KMS-11 (cell line): Measurements from ENCODE around the gene IGF2R.
"Not testable (repeated sequence)": the region's sequence is repeated elsewhere in the genome, so short reads cannot be mapped to it uniquely, and the experiment has no call there.

Experiments used
- H2AFZ ChIP-seq: fragments of 200-600 bp; sonication (generic); 2 replicates; pipeline ENCODE4 v1.6.1; 2016; ENCODE audit warnings: antibody characterized with exemption, mixed run types, low read depth
- H3K27ac ChIP-seq: fragments of 200-600 bp; sonication (generic); 2 replicates; pipeline ENCODE4 v1.6.1; 2016; ENCODE audit warnings: mild to moderate bottlenecking, mixed run types
- H3K27me3 ChIP-seq: fragments of 200-600 bp; sonication (generic); 2 replicates; pipeline ENCODE4 v1.6.1; 2017; ENCODE audit warnings: mild to moderate bottlenecking, low read depth, mixed run types, moderate library complexity; ENCODE audit not compliant: insufficient read depth
- H3K36me3 ChIP-seq: fragments of 200-600 bp; sonication (generic); 2 replicates; pipeline ENCODE4 v1.6.1; 2017; ENCODE audit warnings: mild to moderate bottlenecking, mixed run types; ENCODE audit not compliant: insufficient read depth
- H3K4me1 ChIP-seq: fragments of 200-600 bp; sonication (generic); 2 replicates; pipeline ENCODE4 v1.6.1; 2016; ENCODE audit warnings: mild to moderate bottlenecking, low read depth, mixed run types; ENCODE audit not compliant: poor library complexity, severe bottlenecking
- H3K4me2 ChIP-seq: fragments of 200-600 bp; sonication (generic); 2 replicates; pipeline ENCODE4 v1.7.0; 2016; ENCODE audit warnings: mild to moderate bottlenecking, mixed run types
- H3K4me3 ChIP-seq: fragments of 200-600 bp; sonication (generic); IDR thresholded peaks from 2 replicates; pipeline ENCODE4 v1.6.1; 2017; ENCODE audit warnings: low read depth, low read length, mixed read lengths; ENCODE audit not compliant: insufficient read depth
- H3K79me2 ChIP-seq: fragments of 200-600 bp; sonication (generic); 2 replicates; pipeline ENCODE4 v1.6.1; 2016; ENCODE audit warnings: low read depth, mixed run types; ENCODE audit not compliant: insufficient read depth
- H3K9ac ChIP-seq: fragments of 200-600 bp; sonication (generic); 2 replicates; pipeline ENCODE4 v1.6.1; 2016; ENCODE audit warnings: mild to moderate bottlenecking, mixed run types
- H4K20me1 ChIP-seq: fragments of 200-600 bp; sonication (generic); 2 replicates; pipeline ENCODE4 v1.6.1; 2016; ENCODE audit warnings: mild to moderate bottlenecking, mixed run types; ENCODE audit not compliant: insufficient read depth
- CTCF ChIP-seq: fragments of 200-600 bp; sonication (generic); conservative IDR thresholded peaks from 2 replicates; pipeline ENCODE4 v1.6.1; 2017; ENCODE audit warnings: low read depth, mild to moderate bottlenecking, antibody characterized with exemption, low read length, moderate library complexity, mixed read lengths

IGF2R gene

DNA sequence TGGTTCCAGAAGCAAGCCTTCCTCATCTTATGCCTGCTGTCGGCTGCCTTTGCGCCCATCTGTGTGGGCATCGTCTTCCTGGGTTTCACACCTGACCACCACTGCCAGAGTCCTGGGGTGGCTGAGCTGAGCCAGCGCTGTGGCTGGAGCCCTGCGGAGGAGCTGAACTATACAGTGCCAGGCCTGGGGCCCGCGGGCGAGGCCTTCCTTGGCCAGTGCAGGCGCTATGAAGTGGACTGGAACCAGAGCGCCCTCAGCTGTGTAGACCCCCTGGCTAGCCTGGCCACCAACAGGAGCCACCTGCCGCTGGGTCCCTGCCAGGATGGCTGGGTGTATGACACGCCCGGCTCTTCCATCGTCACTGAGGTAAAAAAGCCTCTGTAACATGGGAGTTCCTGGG, 153.1 kb downstream of the IGF2R start:
- Histone ChIP-seq H3K79me2 (no peaks in the 10 kb centered on the region), H3K4me1 (no peaks in the 10 kb centered on the region), H3K9ac (no peak overlapping the region), H4K20me1 (no peaks in the 10 kb centered on the region), H2AFZ (no peak overlapping the region), H3K36me3 (no peaks in the 10 kb centered on the region), H3K4me2 (no peak overlapping the region), H3K27ac (no peak overlapping the region), H3K27me3 (no peaks in the 10 kb centered on the region), H3K4me3 (no peak overlapping the region)
- no peak for TF ChIP-seq CTCF

DNA sequence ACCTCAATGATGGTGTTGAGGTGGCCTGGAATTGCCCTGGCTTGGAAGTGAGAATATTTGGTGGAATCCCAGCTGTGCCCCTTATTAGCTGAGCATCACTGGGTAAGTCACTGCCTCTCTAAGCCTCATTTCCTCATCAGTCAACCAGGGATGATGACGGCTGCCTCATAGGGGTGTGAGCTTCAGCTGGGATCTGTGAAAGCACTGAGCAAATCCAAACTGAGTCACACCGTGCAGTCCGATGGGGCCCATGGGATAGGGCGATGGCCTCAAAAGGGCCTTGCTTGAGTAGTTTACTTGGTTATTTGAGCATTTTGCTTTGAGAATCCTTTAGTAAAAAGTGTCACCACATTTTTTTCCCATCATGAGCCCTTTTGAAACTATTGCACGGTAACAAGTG, 153.9 kb downstream of the IGF2R start:
- no peaks in the 10 kb centered on the region for H3K4me1 ChIP-seq
- no peak overlapping the region for H3K9ac ChIP-seq
- no peak for TF ChIP-seq CTCF
- no peak overlapping the region for H3K4me3 ChIP-seq
- no peak overlapping the region for H2AFZ ChIP-seq
- no peaks in the 10 kb centered on the region for H3K79me2 ChIP-seq
- H3K4me2 ChIP-seq, result no peak overlapping the region
- no peaks in the 10 kb centered on the region for H3K36me3 ChIP-seq
- H3K27me3 ChIP-seq, result no peaks in the 10 kb centered on the region
- no peak overlapping the region for H3K27ac ChIP-seq
- H4K20me1 ChIP-seq, result no peaks in the 10 kb centered on the region

DNA sequence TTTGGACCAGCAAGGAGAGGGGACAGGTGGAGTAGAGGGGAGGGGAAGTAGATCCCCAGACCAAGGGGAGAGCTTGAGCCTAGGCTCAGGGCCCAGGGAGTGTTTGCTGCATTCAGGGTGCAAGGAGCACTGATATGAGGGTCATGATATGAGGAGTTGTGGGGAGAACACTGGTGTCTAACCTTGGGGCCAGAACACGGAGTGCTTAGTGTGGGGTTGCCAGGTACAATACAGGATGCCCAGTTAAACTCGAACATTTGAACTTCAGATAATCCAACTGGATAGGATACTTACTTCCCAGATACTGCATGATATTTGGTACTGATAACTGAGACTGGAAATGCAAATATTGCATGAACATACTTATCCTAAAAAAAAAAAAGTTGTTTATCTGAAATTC, 155.1 kb downstream of the IGF2R start:
- no peaks in the 10 kb centered on the region for H4K20me1 ChIP-seq
- no peaks in the 10 kb centered on the region for H3K79me2 ChIP-seq
- H3K27me3 ChIP-seq, result no peaks in the 10 kb centered on the region
- H3K9ac ChIP-seq, result no peak overlapping the region
- no peak overlapping the region for H2AFZ ChIP-seq
- no peak overlapping the region for H3K27ac ChIP-seq
- no peaks in the 10 kb centered on the region for H3K36me3 ChIP-seq
- no peak overlapping the region for H3K4me3 ChIP-seq
- H3K4me1 ChIP-seq, result no peaks in the 10 kb centered on the region
- H3K4me2 ChIP-seq, result no peak overlapping the region
- TF ChIP-seq CTCF, result no peak

DNA sequence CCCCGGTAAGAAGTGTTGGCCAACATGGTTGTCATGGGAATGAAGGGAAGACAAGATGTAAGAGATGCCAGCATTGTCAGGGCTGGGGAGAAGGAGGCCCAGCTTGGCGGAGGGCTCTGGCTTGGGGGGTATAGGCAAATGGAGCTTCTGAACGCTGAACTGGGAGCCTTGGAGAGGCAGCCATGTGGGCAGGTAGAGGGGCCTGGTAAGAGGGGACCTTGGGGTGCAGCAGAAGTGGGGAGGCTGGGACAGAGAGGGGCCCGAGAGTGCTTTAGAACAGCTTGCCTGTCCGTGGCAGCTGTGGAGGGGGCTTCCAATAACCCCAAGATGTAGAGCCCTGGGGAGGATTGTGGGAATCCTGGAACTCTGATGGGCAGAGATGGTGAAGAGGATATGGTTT, 155.7 kb downstream of the IGF2R start:
- no peaks in the 10 kb centered on the region for H3K4me1 ChIP-seq
- no peak overlapping the region for H3K4me3 ChIP-seq

DNA sequence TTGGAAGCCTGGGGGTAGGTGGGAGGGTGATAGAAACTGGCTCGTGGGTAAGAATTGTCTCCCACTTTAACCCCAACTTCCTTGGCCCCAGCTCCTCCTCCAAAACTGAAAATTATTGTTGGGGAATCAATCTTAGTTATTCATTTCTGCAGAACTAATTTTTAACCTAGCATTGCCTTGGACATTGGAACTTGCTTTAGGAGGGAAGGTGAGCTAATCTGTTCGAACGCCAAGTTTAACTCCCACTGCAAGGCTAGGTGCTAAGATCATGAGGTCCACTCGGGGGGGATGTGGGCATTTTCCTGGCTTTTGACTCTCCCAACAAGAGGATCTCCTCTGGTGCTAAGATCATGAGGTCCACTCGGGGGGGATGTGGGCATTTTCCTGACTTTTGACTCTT, 156.2 kb downstream of the IGF2R start:
- H3K27ac ChIP-seq, H3K4me1 ChIP-seq, H3K4me2 ChIP-seq, H3K9ac ChIP-seq, H3K36me3 ChIP-seq, H3K27me3 ChIP-seq, H4K20me1 ChIP-seq, H2AFZ ChIP-seq, H3K4me3 ChIP-seq, H3K79me2 ChIP-seq: not testable (repeated sequence)

More for the DNA sequence above, 155.7 kb downstream of the IGF2R start:
- no peak for TF ChIP-seq CTCF
- no peak overlapping the region for H3K9ac ChIP-seq
- no peaks in the 10 kb centered on the region for H4K20me1 ChIP-seq
- H3K4me2 ChIP-seq, result no peak overlapping the region
- H3K27me3 ChIP-seq, result no peaks in the 10 kb centered on the region
- H3K36me3 ChIP-seq, result no peaks in the 10 kb centered on the region
- H2AFZ ChIP-seq, result no peak overlapping the region
- no peaks in the 10 kb centered on the region for H3K79me2 ChIP-seq
- no peak overlapping the region for H3K27ac ChIP-seq
